AG09319 (cell line): Measurements from ENCODE around the gene SART1.

Source experiments
- DNase-seq: peaks from one replicate; pipeline ENCODE4 v3.0.0-alpha.2; 2010; ENCODE audit warnings: low read depth; ENCODE audit errors: extremely low read depth
- CTCF ChIP-seq: IDR thresholded peaks from 2 replicates; pipeline ENCODE4 v1.5.1; 2011; ENCODE audit warnings: low read depth, mild to moderate bottlenecking, inconsistent platforms, low read length, moderate library complexity

SART1 gene

GRCh38 chr11:66014804-66015453, 53.4 kb downstream of the SART1 start:
- DNase-seq = no peak
- TF ChIP-seq CTCF = no peak

DNA sequence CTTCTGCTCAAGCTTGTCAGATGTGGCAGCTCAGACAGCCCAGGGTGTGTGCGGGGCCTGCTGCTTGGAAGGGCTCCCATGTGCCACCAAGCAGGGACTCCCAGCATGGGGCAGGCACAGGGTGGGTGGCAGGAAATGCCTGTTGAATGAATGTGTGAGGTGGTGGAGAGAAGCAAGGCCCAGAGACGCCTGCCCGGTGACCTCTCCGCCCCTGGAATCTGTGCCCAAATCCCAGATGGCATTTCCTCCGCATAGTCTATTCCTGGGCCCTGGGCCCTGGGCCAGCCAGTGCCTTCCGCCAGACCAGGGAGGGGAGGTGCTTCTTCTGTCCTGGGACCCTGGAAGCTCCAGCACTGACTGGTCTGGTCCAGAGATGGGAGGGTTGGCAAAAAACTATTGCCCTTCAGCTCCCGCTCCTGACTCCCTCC, 53.9 kb downstream of the SART1 start:
- DNase-seq = no peak
- no peak for TF ChIP-seq CTCF

GRCh38 chr11:66015936-66016792, 54.6 kb downstream of the SART1 start:
- no peak for TF ChIP-seq CTCF
- DNase-seq = no peak

GRCh38 chr11:66016793-66017177, 55.3 kb downstream of the SART1 start:
- TF ChIP-seq CTCF = no peak
- no peak for DNase-seq

DNA sequence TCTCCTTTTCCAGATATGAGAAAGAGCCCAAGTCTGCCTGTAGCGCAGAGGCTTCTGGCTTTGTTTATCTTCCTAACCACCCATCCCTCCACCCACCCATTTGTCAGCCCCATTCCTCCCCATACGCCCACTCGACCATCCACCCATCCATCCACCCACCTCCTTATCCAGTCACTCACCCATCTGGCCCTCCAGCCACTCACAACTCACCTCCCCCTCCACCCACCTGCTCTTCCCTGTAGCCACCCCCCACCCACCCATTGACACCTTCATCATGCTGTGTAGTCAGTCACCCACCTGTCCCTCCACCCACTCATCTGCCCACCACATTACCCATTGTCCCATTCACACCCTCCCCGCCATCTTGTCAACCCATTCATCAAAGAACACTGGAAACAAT, 55.8 kb downstream of the SART1 start:
- DNase-seq = no peak
- TF ChIP-seq CTCF = no peak

GRCh38 chr11:66020212-66020611, 58.7 kb downstream of the SART1 start:
- TF ChIP-seq CTCF = no peak
- no peak for DNase-seq

DNA sequence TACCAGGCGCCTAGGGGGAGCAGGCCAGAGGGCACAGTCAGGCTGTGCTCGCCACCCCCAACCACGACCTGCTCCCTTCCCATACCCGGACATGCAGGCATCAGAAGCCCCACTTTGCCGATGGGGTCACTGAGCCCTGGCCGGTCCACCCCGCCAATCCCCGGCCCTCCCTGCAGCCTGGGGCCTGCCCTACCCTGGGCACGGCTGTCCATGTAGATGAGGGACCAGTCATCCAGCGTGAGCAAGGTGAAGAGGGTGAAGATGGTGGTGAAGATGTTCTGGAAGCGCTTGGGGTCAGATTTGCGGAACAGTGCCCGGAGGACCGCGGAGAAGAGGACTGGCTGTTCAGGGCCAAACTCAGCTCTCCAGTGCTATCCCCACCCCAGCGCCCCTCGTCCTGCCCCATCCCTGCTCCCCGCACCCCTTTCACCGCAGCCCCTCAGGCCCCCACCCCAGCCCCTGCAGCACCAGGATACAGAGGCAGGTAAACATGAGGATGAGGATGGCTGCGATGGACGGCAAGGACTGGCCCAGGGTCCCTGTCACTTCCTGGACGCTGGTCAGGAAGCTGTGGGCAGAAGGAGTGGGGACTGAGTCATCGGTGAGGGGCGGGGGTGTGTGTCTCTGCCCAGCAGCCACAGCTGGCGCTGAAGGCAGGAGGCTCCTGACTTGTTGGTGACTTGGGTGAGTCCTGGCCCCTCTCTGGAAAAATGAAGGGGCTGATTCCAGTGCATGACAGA, 59.3 kb downstream of the SART1 start:
- DNase-seq = no peak
- TF ChIP-seq CTCF = no peak
